ENCODE results near the gene F8. TPM values are rescaled to one million over a fixed set of nuclear protein-coding genes. Genes with fewer than 3 reads are reported as not detected.
"Not testable (repeated sequence)": the region's sequence is repeated elsewhere in the genome, so short reads cannot be mapped to it uniquely, and the experiment has no call there.

F8 gene
- total RNA-seq, 1 experiment from 2014 or later = 2.6 TPM

- H3K4me3 ChIP-seq (replicated peaks in 1 of 2; ENCODE audit: low read depth in 1 of 2, low read length in 2 of 2); H3K27me3 ChIP-seq (ENCODE audit: insufficient read depth, low read length); H3K36me3 ChIP-seq (ENCODE audit: control insufficient read depth in 1 of 2, insufficient read depth in 2 of 2, low read length in 2 of 2); H3K9me3 ChIP-seq (ENCODE audit: control insufficient read depth in 1 of 2, insufficient read depth in 1 of 2, low read depth in 1 of 2, low read length in 2 of 2); H3K4me2 ChIP-seq (ENCODE audit: low read length); BruUV-seq (replicated peaks); H3K9me2 ChIP-seq (ENCODE audit: insufficient read depth); RAD21 ChIA-PET (ENCODE audit: low non-redundant PET in 1 of 2, low total read pairs in 2 of 2, uncharacterized antibody in 2 of 2, unreplicated experiment in 2 of 2); H3K9ac ChIP-seq (ENCODE audit: low read length); H3K79me2 ChIP-seq (ENCODE audit: insufficient read depth, low read length); ATAC-seq; DNase-seq (ENCODE audit: low read depth, low spot score); H3K4me1 ChIP-seq (ENCODE audit: control insufficient read depth in 1 of 2, insufficient read depth in 2 of 2, low read length in 2 of 2); H4K20me1 ChIP-seq (ENCODE audit: insufficient read depth); H2AFZ ChIP-seq (ENCODE audit: low read depth, low read length, poor library complexity, severe bottlenecking); CTCF ChIA-PET; POLR2A ChIA-PET; H3K27ac ChIP-seq (ENCODE audit: low read depth, low read length): not testable (repeated sequence)
- intact Hi-C loops (cut with micrococcal nuclease) = loop anchor here (10.0 kb wide), 1 partner anchor 175 kb away; no protein-coding TSS in a partner anchor
Observed at GRCh38 chrX:154910048-154910447, 112.5 kb downstream of the F8 start.

GRCh38 chrX:154908821-154909220, 113.7 kb downstream of the F8 start:
- intact Hi-C loops (cut with micrococcal nuclease) = no loop called here
- no peak overlapping the region for H3K27ac ChIP-seq (ENCODE audit: low read depth, low read length)
- H3K4me3 ChIP-seq (replicated peaks in 1 of 2; ENCODE audit: low read depth in 1 of 2, low read length in 2 of 2) = no peak overlapping the region
- RAD21 ChIA-PET (ENCODE audit: low non-redundant PET in 1 of 2, low total read pairs in 2 of 2, uncharacterized antibody in 2 of 2, unreplicated experiment in 2 of 2) = no interaction called here
- ATAC-seq (no peak), DNase-seq (ENCODE audit: low read depth, low spot score) (no peak)
- no peaks in the 10 kb centered on the region for H4K20me1 ChIP-seq (ENCODE audit: insufficient read depth)
- H3K4me2 ChIP-seq (ENCODE audit: low read length) = no peak overlapping the region
- H3K9ac ChIP-seq (ENCODE audit: low read length) = no peak overlapping the region
- H3K27me3 ChIP-seq (ENCODE audit: insufficient read depth, low read length) = no peaks in the 10 kb centered on the region
- POLR2A ChIA-PET = no interaction called here
- TF ChIP-seq TCF7L2 (IDR thresholded peaks at IDR 0.05; ENCODE audit: borderline replicate concordance, extremely low read depth, insufficient read depth, insufficient read length) = no peak
- no peak for TF ChIP-seq ELF1 (IDR thresholded peaks at IDR 0.05; ENCODE audit: borderline replicate concordance, low read depth)
- no peak for TF ChIP-seq POLR2AphosphoS5 (IDR thresholded peaks at IDR 0.05; ENCODE audit: low read depth, low read length)
- TF ChIP-seq CEBPB (IDR thresholded peaks at IDR 0.05; ENCODE audit: low read depth) = no peak
- TF ChIP-seq ZNF274 (IDR thresholded peaks at IDR 0.05; ENCODE audit: low read depth, low read length) = no peak
- TF ChIP-seq FOSL1 (IDR thresholded peaks at IDR 0.05; ENCODE audit: low read depth) = no peak
- TF ChIP-seq ATF3 (IDR thresholded peaks at IDR 0.05) = no peak
- no peak for TF ChIP-seq RAD21 (IDR thresholded peaks at IDR 0.05; ENCODE audit: low read depth)
- no peak for TF ChIP-seq ZBTB33 (IDR thresholded peaks at IDR 0.05; ENCODE audit: extremely low read depth, insufficient replicate concordance, low read length)
- no peak for TF ChIP-seq SP1 (IDR thresholded peaks at IDR 0.05; ENCODE audit: low read depth)
- no peak for TF ChIP-seq SRF (IDR thresholded peaks at IDR 0.05; ENCODE audit: low read depth)
- no peak for TF ChIP-seq CBX3 (IDR thresholded peaks at IDR 0.05; ENCODE audit: low read depth)
- TF ChIP-seq EZH2phosphoT487 (IDR thresholded peaks at IDR 0.05; ENCODE audit: borderline replicate concordance) = no peak
- H3K79me2 ChIP-seq (ENCODE audit: insufficient read depth, low read length) = no peaks in the 10 kb centered on the region
- BruUV-seq (replicated peaks) = no TSS peak
- H3K4me1 ChIP-seq (ENCODE audit: control insufficient read depth in 1 of 2, insufficient read depth in 2 of 2, low read length in 2 of 2) = no peaks in the 10 kb centered on the region
- no peaks in the 10 kb centered on the region for H3K36me3 ChIP-seq (ENCODE audit: control insufficient read depth in 1 of 2, insufficient read depth in 2 of 2, low read length in 2 of 2)
- H3K9me2 ChIP-seq (ENCODE audit: insufficient read depth) = no peaks in the 10 kb centered on the region
- H3K9me3 ChIP-seq (ENCODE audit: control insufficient read depth in 1 of 2, insufficient read depth in 1 of 2, low read depth in 1 of 2, low read length in 2 of 2) = no peaks in the 10 kb centered on the region
- H2AFZ ChIP-seq (ENCODE audit: low read depth, low read length, poor library complexity, severe bottlenecking) = no peak overlapping the region
- CTCF ChIA-PET = interaction anchor here (1.0 kb wide), 1 partner anchor 140 kb away, joined by 3 read pairs; no protein-coding TSS in a partner anchor
